OCI-LY1 (cell line): ENCODE results near the gene SEMA4A.

Experiments used
- CTCF ChIP-seq: fragments of 200-600 bp; sonication (generic), shearing (Covaris generic); IDR thresholded peaks from 2 replicates; pipeline ENCODE4 v1.5.1; 2017; ENCODE audit warnings: mild to moderate bottlenecking, antibody characterized with exemption, low read length, moderate library complexity, mixed read lengths
- EZH2 ChIP-seq: fragments of 200-600 bp; sonication (generic), shearing (Covaris generic); IDR thresholded peaks from 2 replicates; pipeline ENCODE4 v1.8.0; 2017; ENCODE audit warnings: borderline replicate concordance, mixed run types, mild to moderate bottlenecking, antibody characterized with exemption, low read length, moderate library complexity, mixed read lengths

- TF ChIP-seq CTCF (no peak), EZH2 (no peak)
Measured at GRCh38 chr1:156112276-156113137, 40.9 kb upstream of the SEMA4A start.
